Natural killer cell (primary cell): ENCODE measurements around the gene DAB2. TPM values are rescaled to one million over a fixed set of nuclear protein-coding genes. Genes with fewer than 3 reads are reported as not detected.

Source experiments
- ATAC-seq, 3 donors: fragments of 150-1000 bp in 2 of 3; fragments of 200-7000 bp in 1 of 3; cut with Tn5 transposase; 1 replicate in 1 of 3; 2 replicates in 2 of 3; pipeline ENCODE4 v1.10.0; 2021; ENCODE audit warnings: mild to moderate bottlenecking in 2 of 3, moderate library complexity in 2 of 3
- DNase-seq, 2 donors: peaks; one replicate each; pipeline versions ENCODE4 v3.0.0 to v3.0.0-alpha.2; 2013 to 2021; ENCODE audit warnings: mixed read lengths in 1 of 2
- H3K27ac ChIP-seq: one replicate; pipeline ENCODE4 v1.5.1; 2013; ENCODE audit warnings: mild to moderate bottlenecking, low read length
- H3K27me3 ChIP-seq: one replicate; pipeline ENCODE4 v1.6.1; 2013; ENCODE audit warnings: low read length; ENCODE audit not compliant: control insufficient read depth, insufficient read depth
- H3K36me3 ChIP-seq: one replicate; pipeline ENCODE4 v1.6.1; 2013; ENCODE audit warnings: low read length; ENCODE audit not compliant: control insufficient read depth, insufficient read depth
- H3K4me1 ChIP-seq: one replicate; pipeline ENCODE4 v1.6.1; 2013; ENCODE audit warnings: low read length; ENCODE audit not compliant: control insufficient read depth, insufficient read depth
- H3K4me3 ChIP-seq: one replicate; pipeline ENCODE4 v1.5.1; 2013; ENCODE audit warnings: low read length
- H3K9me3 ChIP-seq: one replicate; pipeline ENCODE4 v1.6.1; 2013; ENCODE audit warnings: low read length; ENCODE audit not compliant: control insufficient read depth, insufficient read depth
- H3K27ac Mint-ChIP-seq, 2 donors: one replicate each; pipeline ENCODE4 v1.8.0; 2022; ENCODE audit warnings: mild to moderate bottlenecking in 2 of 2, mixed read lengths in 2 of 2, moderate library complexity in 1 of 2
- H3K27me3 Mint-ChIP-seq, 2 donors: one replicate each; pipeline ENCODE4 v1.8.0; 2022; ENCODE audit warnings: low read depth in 2 of 2, mixed read lengths in 2 of 2
- H3K36me3 Mint-ChIP-seq: one replicate; pipeline ENCODE4 v1.8.0; 2022; ENCODE audit warnings: mixed read lengths
- H3K4me1 Mint-ChIP-seq, 2 donors: one replicate each; pipeline ENCODE4 v1.8.0; 2022; ENCODE audit warnings: mixed read lengths in 2 of 2
- H3K4me3 Mint-ChIP-seq: one replicate; pipeline ENCODE4 v1.8.0; 2022; ENCODE audit warnings: mild to moderate bottlenecking, moderate library complexity, mixed read lengths
- H3K9me3 Mint-ChIP-seq, 2 donors: one replicate each; pipeline ENCODE4 v1.8.0; 2022; ENCODE audit warnings: mixed read lengths in 2 of 2
- CTCF ChIP-seq: fragments of 200-600 bp; IDR thresholded peaks from one replicate; pipeline ENCODE4 v1.8.0; 2022; ENCODE audit warnings: antibody characterized with exemption
- WGBS: methylation state at CpG from one replicate; pipeline ENCODE4 v1.1.7; 2013; ENCODE audit warnings: missing lambda C conversion rate; ENCODE audit not compliant: insufficient coverage; 5-methylcytosine and 5-hydroxymethylcytosine counted together
- intact Hi-C: fragments of 100-400 bp; cut with micrococcal nuclease; formaldehyde crosslinking; loops from one replicate; pipeline ENCODE4 v1.14.2; 2022
- total RNA-seq, 4 donors: library from RNA; stranded (reverse); fragments of 120-200 nt in 1 of 4; gene quantifications; one replicate each; pipeline versions ENCODE4 v1.2.3 to v1.2.4, GENCODE V29; 2013 to 2022

DAB2 gene
- total RNA-seq, 3 donors from 2014 or later (not counting 1 experiment from before 2014, with no cell fraction given) = 33.0 to 53.8 (median 36.9) TPM

- Histone ChIP-seq H3K4me3 (no peak overlapping the region), H3K27me3 (no peaks in the 10 kb centered on the region), H3K36me3 (no peaks in the 10 kb centered on the region), H3K27ac (no peak overlapping the region), H3K4me1 (no peaks in the 10 kb centered on the region), H3K9me3 (no peaks in the 10 kb centered on the region)
- DNase-seq (no peak), ATAC-seq (no peak)
- intact Hi-C loops = no loop called here
- Mint-ChIP-seq H3K9me3 (no peaks in the 10 kb centered on the region), H3K27ac (peak overlapping the region in 1 of 2 donors; percentile 3), H3K4me3 (no peak overlapping the region), H3K27me3 (no peaks in the 10 kb centered on the region), H3K36me3 (peaks cover 9% of the 10 kb centered on the region), H3K4me1 (peaks cover 57 to 70% of the 10 kb centered on the region in 2 donors)
- WGBS = 80% methylated on average over 2 of the region's 3 CpGs
- no peak for TF ChIP-seq CTCF
Observed at GRCh38 chr5:39417979-39418378, 6.8 kb downstream of the DAB2 start.

- Mint-ChIP-seq H3K9me3 (no peaks in the 10 kb centered on the region), H3K36me3 (peaks cover 9% of the 10 kb centered on the region), H3K4me3 (no peak overlapping the region), H3K27ac (peak overlapping the region in 1 of 2 donors; percentile 71), H3K27me3 (no peaks in the 10 kb centered on the region), H3K4me1 (peaks cover 47 to 72% of the 10 kb centered on the region in 2 donors)
- Histone ChIP-seq H3K27me3 (no peaks in the 10 kb centered on the region), H3K4me3 (no peak overlapping the region), H3K9me3 (no peaks in the 10 kb centered on the region), H3K36me3 (no peaks in the 10 kb centered on the region), H3K27ac (no peak overlapping the region), H3K4me1 (no peaks in the 10 kb centered on the region)
- DNase-seq (no peak), ATAC-seq (no peak)
- 63% methylated on average over 2 of the region's 2 CpGs for WGBS
- intact Hi-C loops = no loop called here
- TF ChIP-seq CTCF = no peak
Observed at GRCh38 chr5:39415201-39415600, 9.6 kb downstream of the DAB2 start.

GRCh38 chr5:39414426-39414825, 10.4 kb downstream of the DAB2 start:
- Mint-ChIP-seq H3K36me3 (peaks cover 9% of the 10 kb centered on the region), H3K9me3 (no peaks in the 10 kb centered on the region), H3K27me3 (no peaks in the 10 kb centered on the region), H3K4me3 (no peak overlapping the region), H3K27ac (peak overlapping the region in 1 of 2 donors; percentile 71), H3K4me1 (peaks cover 50 to 76% of the 10 kb centered on the region in 2 donors)
- Histone ChIP-seq H3K27me3 (no peaks in the 10 kb centered on the region), H3K9me3 (no peaks in the 10 kb centered on the region), H3K27ac (no peak overlapping the region), H3K36me3 (no peaks in the 10 kb centered on the region), H3K4me1 (no peaks in the 10 kb centered on the region), H3K4me3 (no peak overlapping the region)
- intact Hi-C loops = no loop called here
- TF ChIP-seq CTCF = no peak
- no peak for DNase-seq
- ATAC-seq = no peak

GRCh38 chr5:39413771-39414170, 11.0 kb downstream of the DAB2 start:
- Mint-ChIP-seq H3K36me3 (peaks cover 9% of the 10 kb centered on the region), H3K27me3 (no peaks in the 10 kb centered on the region), H3K9me3 (no peaks in the 10 kb centered on the region), H3K4me3 (no peak overlapping the region), H3K4me1 (peaks cover 51 to 70% of the 10 kb centered on the region in 2 donors), H3K27ac (peak overlapping the region in 1 of 2 donors; percentile 51)
- Histone ChIP-seq H3K27ac (no peak overlapping the region), H3K36me3 (no peaks in the 10 kb centered on the region), H3K27me3 (no peaks in the 10 kb centered on the region), H3K9me3 (no peaks in the 10 kb centered on the region), H3K4me1 (no peaks in the 10 kb centered on the region), H3K4me3 (no peak overlapping the region)
- TF ChIP-seq CTCF = no peak
- no peak for ATAC-seq
- DNase-seq = no peak
- intact Hi-C loops = no loop called here
